HepG2 (cell line): Measurements from ENCODE around the gene IQCC. TPM values are rescaled to one million over a fixed set of nuclear protein-coding genes. Genes with fewer than 3 reads are reported as not detected.
A peak's percentile ranks its signal among the peaks of the same experiment; 100 is the strongest.

ENCODE experiments used
- ELF4 ChIP-seq: sonication (generic); formaldehyde crosslinking; IDR thresholded peaks from 2 replicates; pipeline ENCODE4 v1.5.0; 2020; ENCODE audit warnings: missing genetic modification reagents, mild to moderate bottlenecking, moderate library complexity, borderline replicate concordance
- FOSL1 ChIP-seq: sonication (generic); formaldehyde crosslinking; IDR thresholded peaks from 2 replicates; pipeline ENCODE4 v1.9.0; 2021; ENCODE audit warnings: missing genetic modification reagents, borderline replicate concordance
- HNRNPH1 ChIP-seq: fragments of 200-400 bp; formaldehyde crosslinking; optimal IDR thresholded peaks from 2 replicates; pipeline ENCODE3; 2017; ENCODE audit warnings: mild to moderate bottlenecking, low read depth, low read length
- HOXD1 ChIP-seq: sonication (generic); formaldehyde crosslinking; IDR thresholded peaks from 2 replicates; pipeline ENCODE4 v1.5.0; 2020; ENCODE audit warnings: missing genetic modification reagents
- KLF15 ChIP-seq: sonication (generic); formaldehyde crosslinking; IDR thresholded peaks from 2 replicates; pipeline ENCODE4 v1.8.1; 2023; ENCODE audit warnings: borderline replicate concordance, mild to moderate bottlenecking, inconsistent platforms, missing genetic modification reagents, mixed read lengths
- KMT2A ChIP-seq: sonication (generic); formaldehyde crosslinking; IDR thresholded peaks from 2 replicates; pipeline ENCODE4 v1.4.0; 2020; ENCODE audit warnings: missing genetic modification reagents
- NCOA2 ChIP-seq: sonication (generic); formaldehyde crosslinking; IDR thresholded peaks from 2 replicates; pipeline ENCODE4 v1.8.0; 2022; ENCODE audit warnings: inconsistent platforms
- ZNF138 ChIP-seq: sonication (generic); formaldehyde crosslinking; IDR thresholded peaks from 2 replicates; pipeline ENCODE4 v1.5.0; 2020; ENCODE audit warnings: mild to moderate bottlenecking, low read depth, missing genetic modification reagents
- ZNF367 ChIP-seq: sonication (generic); formaldehyde crosslinking; IDR thresholded peaks from 2 replicates; pipeline ENCODE4 v1.4.0; 2020; ENCODE audit warnings: missing genetic modification reagents, borderline replicate concordance
- ZNF589 ChIP-seq: sonication (generic); formaldehyde crosslinking; conservative IDR thresholded peaks from 2 replicates; pipeline ENCODE4 v1.8.0; 2022; ENCODE audit warnings: mild to moderate bottlenecking, moderate library complexity, missing genetic modification reagents
- ZNF746 ChIP-seq: sonication (generic); formaldehyde crosslinking; IDR thresholded peaks from 2 replicates; pipeline ENCODE4 v1.8.0; 2022; ENCODE audit warnings: mild to moderate bottlenecking, missing genetic modification reagents
- ZNF850 ChIP-seq: sonication (generic); formaldehyde crosslinking; conservative IDR thresholded peaks from 2 replicates; pipeline ENCODE4 v1.9.0; 2021; ENCODE audit warnings: mild to moderate bottlenecking, missing genetic modification reagents
- ZSCAN22 ChIP-seq: sonication (generic); formaldehyde crosslinking; IDR thresholded peaks from 2 replicates; pipeline ENCODE4 v1.4.0; 2020; ENCODE audit warnings: mild to moderate bottlenecking, missing genetic modification reagents
- polyA plus RNA-seq, 8 experiments: library from polyadenylated mRNA; depleted of rRNA in 3 of 8; stranded (reverse) in 7 of 8; unstranded in 1 of 8; fragments of >200 nt; fragmentation: Illumina TruSeq in 4 of 8; extraction: Trizol in 4 of 8; gene quantifications; 2 replicates each; pipeline versions ENCODE4 v1.2.1 to v1.2.3, GENCODE V29; 2011 to 2016; ENCODE audit warnings: low read depth in 4 of 8, missing spikeins in 1 of 8, mixed read lengths in 1 of 8; ENCODE audit not compliant: insufficient read depth in 1 of 8
- total RNA-seq, 5 experiments: library from RNA; depleted of rRNA; stranded (reverse); fragments of >200 nt; fragmentation: Illumina TruSeq; extraction: Trizol; gene quantifications; 2 replicates each; pipeline ENCODE4 v1.2.3, GENCODE V29; 2016; ENCODE audit warnings: low read depth in 1 of 5
- TF ChIP-seq, protein P1 (sequence below), 2 experiments: fragments of 450-650 bp in 1 of 2; sonication (generic) in 1 of 2; formaldehyde crosslinking in 1 of 2; IDR thresholded peaks; 2 replicates each; pipeline versions ENCODE4 v1.6.1 to v1.8.0; 2016 to 2022; ENCODE audit warnings: antibody characterized with exemption in 1 of 2, mild to moderate bottlenecking in 1 of 2, missing genetic modification reagents in 1 of 2
- TF ChIP-seq, protein P2 (sequence below): sonication (generic); formaldehyde crosslinking; IDR thresholded peaks from 2 replicates; pipeline ENCODE4 v1.4.0; 2020; ENCODE audit warnings: missing genetic modification reagents, borderline replicate concordance

The IQCC gene
- total and polyA plus RNA-seq, 2 of the 13 experiments (the other 11 are each of a cell fraction or from before 2014, with no cell fraction given) = 1.7 to 3.0 TPM

DNA sequence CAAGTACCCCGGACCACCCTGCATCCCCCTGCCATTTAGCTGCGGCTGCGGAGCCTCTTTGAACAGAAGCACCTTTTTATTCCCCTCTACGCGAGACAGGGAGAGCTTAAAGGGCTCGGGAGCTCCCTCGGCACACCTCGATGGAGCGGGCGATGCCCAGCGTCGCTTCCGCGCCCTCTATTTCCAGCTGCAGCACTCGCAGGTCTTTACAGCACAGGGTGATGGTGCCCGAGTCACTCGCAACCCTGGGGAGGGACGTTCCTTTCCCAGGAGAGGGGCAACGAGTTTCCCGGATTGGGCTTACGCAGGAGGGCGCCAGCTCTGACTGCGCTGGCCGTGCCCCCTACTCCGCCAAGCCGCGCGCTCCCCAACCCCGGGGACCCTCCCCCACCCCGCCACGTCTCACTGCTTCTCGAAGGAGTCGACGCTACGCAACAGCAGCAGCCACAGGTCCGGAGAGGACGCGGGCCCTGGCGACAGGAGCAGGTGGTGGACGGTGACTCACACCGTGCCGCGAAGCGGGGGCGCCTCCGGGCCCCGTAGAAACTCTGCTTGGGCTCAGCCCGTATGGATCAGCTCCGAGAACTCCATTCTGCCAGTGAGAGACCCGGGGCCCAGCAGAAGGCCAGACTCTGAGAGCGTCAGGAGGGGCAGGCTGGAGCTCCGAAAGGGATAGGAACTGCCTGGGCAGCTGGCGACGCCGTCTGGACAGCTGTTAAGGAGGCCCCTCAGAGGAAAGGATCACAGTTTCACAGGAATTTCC lies 35.7 kb downstream of the IQCC start (continued):
- TF ChIP-seq NCOA2 (CRISPR knock-in tag) (no peak), ZNF746 (CRISPR knock-in tag) (peak; percentile 41; the same call in 1 of the 2 replicates), ZNF589 (CRISPR knock-in tag) (no peak), KLF15 (CRISPR knock-in tag) (0 out of 2 replicates have a peak, but pooled peaks have one; percentile 53), ZNF367 (CRISPR knock-in tag) (no peak), ZNF850 (no peak), FOSL1 (peak; percentile 61), KMT2A (CRISPR knock-in tag) (no peak), ZNF138 (no peak), HOXD1 (no peak), ELF4 (CRISPR knock-in tag) (no peak), ZSCAN22 (no peak), HNRNPH1 (no peak)
- TF ChIP-seq, protein P1, sequence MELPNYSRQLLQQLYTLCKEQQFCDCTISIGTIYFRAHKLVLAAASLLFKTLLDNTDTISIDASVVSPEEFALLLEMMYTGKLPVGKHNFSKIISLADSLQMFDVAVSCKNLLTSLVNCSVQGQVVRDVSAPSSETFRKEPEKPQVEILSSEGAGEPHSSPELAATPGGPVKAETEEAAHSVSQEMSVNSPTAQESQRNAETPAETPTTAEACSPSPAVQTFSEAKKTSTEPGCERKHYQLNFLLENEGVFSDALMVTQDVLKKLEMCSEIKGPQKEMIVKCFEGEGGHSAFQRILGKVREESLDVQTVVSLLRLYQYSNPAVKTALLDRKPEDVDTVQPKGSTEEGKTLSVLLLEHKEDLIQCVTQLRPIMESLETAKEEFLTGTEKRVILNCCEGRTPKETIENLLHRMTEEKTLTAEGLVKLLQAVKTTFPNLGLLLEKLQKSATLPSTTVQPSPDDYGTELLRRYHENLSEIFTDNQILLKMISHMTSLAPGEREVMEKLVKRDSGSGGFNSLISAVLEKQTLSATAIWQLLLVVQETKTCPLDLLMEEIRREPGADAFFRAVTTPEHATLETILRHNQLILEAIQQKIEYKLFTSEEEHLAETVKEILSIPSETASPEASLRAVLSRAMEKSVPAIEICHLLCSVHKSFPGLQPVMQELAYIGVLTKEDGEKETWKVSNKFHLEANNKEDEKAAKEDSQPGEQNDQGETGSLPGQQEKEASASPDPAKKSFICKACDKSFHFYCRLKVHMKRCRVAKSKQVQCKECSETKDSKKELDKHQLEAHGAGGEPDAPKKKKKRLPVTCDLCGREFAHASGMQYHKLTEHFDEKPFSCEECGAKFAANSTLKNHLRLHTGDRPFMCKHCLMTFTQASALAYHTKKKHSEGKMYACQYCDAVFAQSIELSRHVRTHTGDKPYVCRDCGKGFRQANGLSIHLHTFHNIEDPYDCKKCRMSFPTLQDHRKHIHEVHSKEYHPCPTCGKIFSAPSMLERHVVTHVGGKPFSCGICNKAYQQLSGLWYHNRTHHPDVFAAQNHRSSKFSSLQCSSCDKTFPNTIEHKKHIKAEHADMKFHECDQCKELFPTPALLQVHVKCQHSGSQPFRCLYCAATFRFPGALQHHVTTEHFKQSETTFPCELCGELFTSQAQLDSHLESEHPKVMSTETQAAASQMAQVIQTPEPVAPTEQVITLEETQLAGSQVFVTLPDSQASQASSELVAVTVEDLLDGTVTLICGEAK (IDR thresholded peaks at IDR 0.05) = no peak
- TF ChIP-seq, protein P1 (CRISPR knock-in tag; IDR thresholded peaks at IDR 0.05) = no peak
- TF ChIP-seq, protein P2, sequence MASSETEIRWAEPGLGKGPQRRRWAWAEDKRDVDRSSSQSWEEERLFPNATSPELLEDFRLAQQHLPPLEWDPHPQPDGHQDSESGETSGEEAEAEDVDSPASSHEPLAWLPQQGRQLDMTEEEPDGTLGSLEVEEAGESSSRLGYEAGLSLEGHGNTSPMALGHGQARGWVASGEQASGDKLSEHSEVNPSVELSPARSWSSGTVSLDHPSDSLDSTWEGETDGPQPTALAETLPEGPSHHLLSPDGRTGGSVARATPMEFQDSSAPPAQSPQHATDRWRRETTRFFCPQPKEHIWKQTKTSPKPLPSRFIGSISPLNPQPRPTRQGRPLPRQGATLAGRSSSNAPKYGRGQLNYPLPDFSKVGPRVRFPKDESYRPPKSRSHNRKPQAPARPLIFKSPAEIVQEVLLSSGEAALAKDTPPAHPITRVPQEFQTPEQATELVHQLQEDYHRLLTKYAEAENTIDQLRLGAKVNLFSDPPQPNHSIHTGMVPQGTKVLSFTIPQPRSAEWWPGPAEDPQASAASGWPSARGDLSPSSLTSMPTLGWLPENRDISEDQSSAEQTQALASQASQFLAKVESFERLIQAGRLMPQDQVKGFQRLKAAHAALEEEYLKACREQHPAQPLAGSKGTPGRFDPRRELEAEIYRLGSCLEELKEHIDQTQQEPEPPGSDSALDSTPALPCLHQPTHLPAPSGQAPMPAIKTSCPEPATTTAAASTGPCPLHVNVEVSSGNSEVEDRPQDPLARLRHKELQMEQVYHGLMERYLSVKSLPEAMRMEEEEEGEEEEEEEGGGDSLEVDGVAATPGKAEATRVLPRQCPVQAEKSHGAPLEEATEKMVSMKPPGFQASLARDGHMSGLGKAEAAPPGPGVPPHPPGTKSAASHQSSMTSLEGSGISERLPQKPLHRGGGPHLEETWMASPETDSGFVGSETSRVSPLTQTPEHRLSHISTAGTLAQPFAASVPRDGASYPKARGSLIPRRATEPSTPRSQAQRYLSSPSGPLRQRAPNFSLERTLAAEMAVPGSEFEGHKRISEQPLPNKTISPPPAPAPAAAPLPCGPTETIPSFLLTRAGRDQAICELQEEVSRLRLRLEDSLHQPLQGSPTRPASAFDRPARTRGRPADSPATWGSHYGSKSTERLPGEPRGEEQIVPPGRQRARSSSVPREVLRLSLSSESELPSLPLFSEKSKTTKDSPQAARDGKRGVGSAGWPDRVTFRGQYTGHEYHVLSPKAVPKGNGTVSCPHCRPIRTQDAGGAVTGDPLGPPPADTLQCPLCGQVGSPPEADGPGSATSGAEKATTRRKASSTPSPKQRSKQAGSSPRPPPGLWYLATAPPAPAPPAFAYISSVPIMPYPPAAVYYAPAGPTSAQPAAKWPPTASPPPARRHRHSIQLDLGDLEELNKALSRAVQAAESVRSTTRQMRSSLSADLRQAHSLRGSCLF (CRISPR knock-in tag) = no peak
